T-helper 9 cell (primary cell): ENCODE results near the gene EFCAB12.

Experiments used
- DNase-seq: peaks from one replicate; pipeline ENCODE4 v3.0.0-alpha.2; 2020
- total RNA-seq, 2 donors: gene quantifications; one replicate each; lab custom pipeline; 2026; lab: John Stamatoyannopoulos, UW

Gene EFCAB12
- total RNA-seq, result 0.98 to 3.1 reads per million in 2 donors

GRCh38 chr3:129428376-129429079 is at the start of gene EFCAB12:
EFCAB12 (minus strand) TSS chr3:129428636; CDS start chr3:129428488, 148 bp downstream.
- peak; percentile 88 for DNase-seq

GRCh38 chr3:129476586-129476985 is 48.1 kb upstream of the EFCAB12 start:
- DNase-seq, result no peak

- DNase-seq, result no peak
Observed at GRCh38 chr3:129475863-129476262, 47.4 kb upstream of the EFCAB12 start.

GRCh38 chr3:129474984-129475804 is 46.8 kb upstream of the EFCAB12 start:
- no peak for DNase-seq

GRCh38 chr3:129473769-129474152 is 45.3 kb upstream of the EFCAB12 start:
- DNase-seq, result no peak

GRCh38 chr3:129473067-129473768 is 44.8 kb upstream of the EFCAB12 start:
- no peak for DNase-seq

- no peak for DNase-seq
Observed at GRCh38 chr3:129470861-129471260, 42.4 kb upstream of the EFCAB12 start.

GRCh38 chr3:129469026-129469425 is 40.6 kb upstream of the EFCAB12 start:
- no peak for DNase-seq

GRCh38 chr3:129467932-129468331 is 39.5 kb upstream of the EFCAB12 start:
- DNase-seq, result no peak

GRCh38 chr3:129463716-129464115 is 35.3 kb upstream of the EFCAB12 start:
- no peak for DNase-seq

- DNase-seq, result no peak
Observed at GRCh38 chr3:129463094-129463493, 34.7 kb upstream of the EFCAB12 start.

GRCh38 chr3:129462361-129462968 is 34.0 kb upstream of the EFCAB12 start:
- no peak for DNase-seq

GRCh38 chr3:129461461-129462146 is 33.2 kb upstream of the EFCAB12 start:
- no peak for DNase-seq

- no peak for DNase-seq
Observed at GRCh38 chr3:129461022-129461421, 32.6 kb upstream of the EFCAB12 start.

GRCh38 chr3:129460572-129460971 is 32.1 kb upstream of the EFCAB12 start:
- no peak for DNase-seq

- DNase-seq, result no peak
Observed at GRCh38 chr3:129460155-129460554, 31.7 kb upstream of the EFCAB12 start.

- DNase-seq, result no peak
Observed at GRCh38 chr3:129453732-129454131, 25.3 kb upstream of the EFCAB12 start.

GRCh38 chr3:129449279-129450115 is 21.1 kb upstream of the EFCAB12 start:
- DNase-seq, result no peak

- DNase-seq, result no peak
Observed at GRCh38 chr3:129448186-129448895, 19.9 kb upstream of the EFCAB12 start.

- no peak for DNase-seq
Observed at GRCh38 chr3:129446926-129447325, 18.5 kb upstream of the EFCAB12 start.

GRCh38 chr3:129445471-129445870 is 17.0 kb upstream of the EFCAB12 start:
- DNase-seq, result no peak
